H9 (cell line): ENCODE data around the gene CIT. TPM values are rescaled to one million over a fixed set of nuclear protein-coding genes. Genes with fewer than 3 reads are reported as not detected.

Experiments
- DNase-seq: peaks from one replicate; pipeline ENCODE4 v3.0.0-alpha.2; 2017
- H2AFZ ChIP-seq: one replicate; pipeline ENCODE4 v1.6.1; 2013; ENCODE audit warnings: mild to moderate bottlenecking, low read length, control low read depth, moderate library complexity
- H2AK5ac ChIP-seq: 2 replicates; pipeline ENCODE4 v1.6.1; 2013; ENCODE audit warnings: low read length, control low read depth, mixed read lengths; ENCODE audit not compliant: insufficient read length
- H2BK120ac ChIP-seq: one replicate; pipeline ENCODE4 v1.6.1; 2013; ENCODE audit warnings: low read depth, mild to moderate bottlenecking, low read length, control low read depth, inconsistent platforms; ENCODE audit not compliant: poor library complexity, severe bottlenecking
- H2BK12ac ChIP-seq: 2 replicates; pipeline ENCODE4 v1.6.1; 2013; ENCODE audit warnings: low read length, control low read depth, mixed read lengths, low read depth; ENCODE audit not compliant: insufficient read length
- H2BK15ac ChIP-seq: 2 replicates; pipeline ENCODE4 v1.6.1; 2013; ENCODE audit warnings: low read depth, low read length, control low read depth
- H2BK20ac ChIP-seq: one replicate; pipeline ENCODE4 v1.6.1; 2013; ENCODE audit warnings: low read depth, mild to moderate bottlenecking, low read length, control low read depth, inconsistent platforms; ENCODE audit not compliant: poor library complexity, severe bottlenecking
- H2BK5ac ChIP-seq: 2 replicates; pipeline ENCODE4 v1.6.1; 2013; ENCODE audit warnings: low read length, control low read depth, mixed read lengths; ENCODE audit not compliant: insufficient read length
- H3K14ac ChIP-seq: 2 replicates; pipeline ENCODE4 v1.6.1; 2013; ENCODE audit warnings: low read length, control low read depth; ENCODE audit not compliant: insufficient read depth
- H3K18ac ChIP-seq: 2 replicates; pipeline ENCODE4 v1.6.1; 2013; ENCODE audit warnings: low read depth, mild to moderate bottlenecking, mixed read lengths, low read length, control low read depth; ENCODE audit not compliant: insufficient read length
- H3K23ac ChIP-seq: 2 replicates; pipeline ENCODE4 v1.6.1; 2013; ENCODE audit warnings: low read length, control low read depth, mixed read lengths, low read depth; ENCODE audit not compliant: insufficient read length
- H3K23me2 ChIP-seq: 2 replicates; pipeline ENCODE4 v1.6.1; 2013; ENCODE audit warnings: low read depth, mild to moderate bottlenecking, mixed read lengths, low read length, control low read depth; ENCODE audit not compliant: insufficient read length, poor library complexity, severe bottlenecking
- H3K27ac ChIP-seq: 2 replicates; pipeline ENCODE4 v1.5.1; 2013; ENCODE audit warnings: low read length, control low read depth, mixed read lengths, low read depth; ENCODE audit not compliant: insufficient read length
- H3K27me3 ChIP-seq: 2 replicates; pipeline ENCODE4 v1.6.1; 2013; ENCODE audit warnings: low read length, control low read depth, inconsistent platforms; ENCODE audit not compliant: insufficient read depth
- H3K4ac ChIP-seq: 2 replicates; pipeline ENCODE4 v1.6.1; 2013; ENCODE audit warnings: low read depth, mild to moderate bottlenecking, control low read depth, inconsistent platforms, low read length, moderate library complexity
- H3K4me1 ChIP-seq: 2 replicates; pipeline ENCODE4 v1.6.1; 2013; ENCODE audit warnings: low read length, control low read depth, inconsistent platforms; ENCODE audit not compliant: insufficient read depth
- H3K4me2 ChIP-seq: 2 replicates; pipeline ENCODE4 v1.6.1; 2013; ENCODE audit warnings: low read length, control low read depth, mixed read lengths; ENCODE audit not compliant: insufficient read length, insufficient read depth
- H3K56ac ChIP-seq: 2 replicates; pipeline ENCODE4 v1.6.1; 2013; ENCODE audit warnings: low read depth, mild to moderate bottlenecking, mixed read lengths, low read length, control low read depth; ENCODE audit not compliant: insufficient read length
- H3K79me1 ChIP-seq: 2 replicates; pipeline ENCODE4 v1.6.1; 2013; ENCODE audit warnings: low read depth, mild to moderate bottlenecking, moderate library complexity, low read length, control low read depth, inconsistent platforms; ENCODE audit not compliant: insufficient read depth, poor library complexity, severe bottlenecking
- H3K79me2 ChIP-seq: 2 replicates; pipeline ENCODE4 v1.6.1; 2013; ENCODE audit warnings: low read length, control low read depth, inconsistent platforms; ENCODE audit not compliant: insufficient read depth
- H3K9ac ChIP-seq: 2 replicates; pipeline ENCODE4 v1.6.1; 2013; ENCODE audit warnings: low read length, control low read depth, mixed read lengths; ENCODE audit not compliant: insufficient read length; ENCODE audit errors: extremely low read depth
- H3K9me3 ChIP-seq: one replicate; pipeline ENCODE4 v1.6.1; 2013; ENCODE audit warnings: low read depth, low read length, inconsistent platforms; ENCODE audit not compliant: control insufficient read depth
- H3T11ph ChIP-seq: one replicate; pipeline ENCODE4 v1.6.1; 2013; ENCODE audit warnings: mild to moderate bottlenecking, low read length, control low read depth, inconsistent platforms
- H4K20me1 ChIP-seq: one replicate; pipeline ENCODE4 v1.6.1; 2013; ENCODE audit not compliant: control insufficient read depth, insufficient read length, insufficient read depth
- H4K5ac ChIP-seq: 2 replicates; pipeline ENCODE4 v1.6.1; 2013; ENCODE audit warnings: low read depth, mild to moderate bottlenecking, mixed read lengths, low read length, control low read depth; ENCODE audit not compliant: insufficient read length
- H4K8ac ChIP-seq: replicated peaks from 2 replicates; pipeline ENCODE4 v1.6.1; 2013; ENCODE audit warnings: low read length, control low read depth, mixed read lengths, low read depth; ENCODE audit not compliant: insufficient read length
- H4K91ac ChIP-seq: 2 replicates; pipeline ENCODE4 v1.6.1; 2013; ENCODE audit warnings: low read depth, mild to moderate bottlenecking, moderate library complexity, mixed read lengths, low read length, control low read depth; ENCODE audit not compliant: insufficient read length
- H3K27ac Mint-ChIP-seq, 3 experiments: 2 replicates in 2 of 3; 3 replicates in 1 of 3; pipeline ENCODE4 v1.8.0; 2020 to 2021; ENCODE audit warnings: mixed read lengths in 3 of 3, mild to moderate bottlenecking in 1 of 3, moderate library complexity in 1 of 3
- H3K27me3 Mint-ChIP-seq: 2 replicates; pipeline ENCODE4 v1.8.0; 2021; ENCODE audit warnings: low read depth, mild to moderate bottlenecking, moderate library complexity, mixed read lengths
- H3K36me3 Mint-ChIP-seq, 3 experiments: 2 replicates in 2 of 3; 3 replicates in 1 of 3; pipeline ENCODE4 v1.8.0; 2020 to 2021; ENCODE audit warnings: low read depth in 3 of 3, mixed read lengths in 3 of 3; ENCODE audit not compliant: insufficient read depth in 1 of 3
- H3K4me1 Mint-ChIP-seq, 2 experiments: 2 replicates each; pipeline ENCODE4 v1.8.0; 2020; ENCODE audit warnings: mixed read lengths in 2 of 2
- H3K4me3 Mint-ChIP-seq, 2 experiments: 2 replicates in 1 of 2; 3 replicates in 1 of 2; pipeline ENCODE4 v1.8.0; 2020 to 2021; ENCODE audit warnings: mild to moderate bottlenecking in 2 of 2, mixed read lengths in 2 of 2, moderate library complexity in 1 of 2
- H3K9me3 Mint-ChIP-seq, 2 experiments: 2 replicates in 1 of 2; 3 replicates in 1 of 2; pipeline ENCODE4 v1.8.0; 2020; ENCODE audit warnings: mild to moderate bottlenecking in 2 of 2, mixed read lengths in 2 of 2, moderate library complexity in 1 of 2
- WGBS: extraction: QIAGEN DNeasy Blood & Tissue Kit; methylation state at CpG from one replicate; pipeline ENCODE4 v1.1.7; 2013; ENCODE audit warnings: missing lambda C conversion rate, low lambda C conversion rate, mixed read lengths; ENCODE audit not compliant: insufficient read length; ENCODE audit errors: extremely low coverage; 5-methylcytosine and 5-hydroxymethylcytosine counted together
- total RNA-seq: library from RNA; stranded (reverse); gene quantifications from 2 replicates; pipeline ENCODE4 v1.2.1, GENCODE V29; 2021
- TF ChIP-seq, protein P1 (sequence below): fragments of 200-600 bp; sonication (generic); conservative IDR thresholded peaks from 3 replicates; pipeline ENCODE4 v1.8.0; 2021; ENCODE audit warnings: antibody characterized with exemption, mild to moderate bottlenecking

The CIT gene
- total RNA-seq, 1 experiment from 2014 or later, result 55.3 TPM

DNA sequence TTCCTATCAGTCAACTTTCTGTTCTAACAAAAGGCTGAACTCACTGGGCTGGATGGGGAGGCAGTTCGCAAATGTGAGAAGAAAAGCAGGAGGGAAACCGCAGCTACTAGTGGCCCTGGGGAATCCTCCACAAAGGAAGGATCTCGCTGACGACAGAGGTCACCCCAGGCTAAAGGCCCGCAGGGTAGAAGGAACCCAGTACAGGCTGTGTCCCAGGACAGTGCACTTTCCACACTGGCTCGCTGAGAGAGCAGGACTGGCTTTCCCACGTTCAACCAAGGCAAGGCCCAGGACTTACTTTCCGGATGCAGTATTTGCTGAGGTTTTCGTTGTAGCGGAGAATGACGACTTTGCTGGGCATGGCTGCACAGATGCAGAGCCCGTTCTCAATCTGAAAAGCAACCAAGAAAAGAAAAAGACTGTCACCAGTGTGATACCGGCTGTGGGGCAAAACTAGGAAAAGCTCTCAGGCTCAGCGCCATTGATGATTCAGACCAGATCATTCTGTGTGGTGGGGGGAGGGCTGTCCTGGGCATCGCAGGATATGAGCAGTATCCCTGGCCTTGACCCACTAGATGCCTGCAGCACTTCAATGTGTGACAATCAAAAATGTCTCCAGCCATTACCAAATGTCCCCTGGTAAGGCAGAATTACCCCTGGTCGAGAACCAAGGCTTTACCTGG, 172.9 kb downstream of the CIT start:
- H3K56ac ChIP-seq, result no peak overlapping the region
- no peak overlapping the region for H3K4ac ChIP-seq
- H3K27ac Mint-ChIP-seq, result peak overlapping the region in 2 of 3 experiments; percentile 67 to 79; a peak in 3 of 7 replicates
- no peak overlapping the region for H2BK5ac ChIP-seq
- no peak overlapping the region for H3K14ac ChIP-seq
- no peak overlapping the region for H3K4me3 Mint-ChIP-seq
- H3K27me3 ChIP-seq, result no peaks in the 10 kb centered on the region
- no peak overlapping the region for H3K9ac ChIP-seq
- no peak overlapping the region for H4K91ac ChIP-seq
- TF ChIP-seq, protein P1, sequence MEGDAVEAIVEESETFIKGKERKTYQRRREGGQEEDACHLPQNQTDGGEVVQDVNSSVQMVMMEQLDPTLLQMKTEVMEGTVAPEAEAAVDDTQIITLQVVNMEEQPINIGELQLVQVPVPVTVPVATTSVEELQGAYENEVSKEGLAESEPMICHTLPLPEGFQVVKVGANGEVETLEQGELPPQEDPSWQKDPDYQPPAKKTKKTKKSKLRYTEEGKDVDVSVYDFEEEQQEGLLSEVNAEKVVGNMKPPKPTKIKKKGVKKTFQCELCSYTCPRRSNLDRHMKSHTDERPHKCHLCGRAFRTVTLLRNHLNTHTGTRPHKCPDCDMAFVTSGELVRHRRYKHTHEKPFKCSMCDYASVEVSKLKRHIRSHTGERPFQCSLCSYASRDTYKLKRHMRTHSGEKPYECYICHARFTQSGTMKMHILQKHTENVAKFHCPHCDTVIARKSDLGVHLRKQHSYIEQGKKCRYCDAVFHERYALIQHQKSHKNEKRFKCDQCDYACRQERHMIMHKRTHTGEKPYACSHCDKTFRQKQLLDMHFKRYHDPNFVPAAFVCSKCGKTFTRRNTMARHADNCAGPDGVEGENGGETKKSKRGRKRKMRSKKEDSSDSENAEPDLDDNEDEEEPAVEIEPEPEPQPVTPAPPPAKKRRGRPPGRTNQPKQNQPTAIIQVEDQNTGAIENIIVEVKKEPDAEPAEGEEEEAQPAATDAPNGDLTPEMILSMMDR, result no peak
- peaks cover 40 to 82% (median 76%) of the 10 kb centered on the region in 3 experiments; a peak in 6 of 7 replicates for H3K36me3 Mint-ChIP-seq
- H4K20me1 ChIP-seq, result no peaks in the 10 kb centered on the region
- H2AFZ ChIP-seq, result no peak overlapping the region
- H4K8ac ChIP-seq, result no peak overlapping the region
- H3K18ac ChIP-seq, result no peak overlapping the region
- H3K9me3 ChIP-seq, result no peaks in the 10 kb centered on the region
- H2AK5ac ChIP-seq, result no peak overlapping the region
- H4K5ac ChIP-seq, result no peak overlapping the region
- no peak overlapping the region for H2BK120ac ChIP-seq
- no peak overlapping the region for H2BK15ac ChIP-seq
- H3K4me1 Mint-ChIP-seq, result peaks cover 3 to 13% of the 10 kb centered on the region in 2 experiments
- H3K79me2 ChIP-seq, result no peaks in the 10 kb centered on the region
- H3K9me3 Mint-ChIP-seq, result no peaks in the 10 kb centered on the region
- no peak overlapping the region for H2BK20ac ChIP-seq
- H3T11ph ChIP-seq, result no peak overlapping the region
- H2BK12ac ChIP-seq, result no peak overlapping the region
- H3K4me2 ChIP-seq, result no peak overlapping the region
- no peaks in the 10 kb centered on the region for H3K4me1 ChIP-seq
- H3K27ac ChIP-seq, result no peak overlapping the region
- no peaks in the 10 kb centered on the region for H3K79me1 ChIP-seq
- no peak overlapping the region for H3K23ac ChIP-seq
- H3K27me3 Mint-ChIP-seq, result no peaks in the 10 kb centered on the region
- H3K23me2 ChIP-seq, result no peaks in the 10 kb centered on the region
- DNase-seq, result no peak
- no CpG with 5 or more reads among the region's 16 CpGs for WGBS
